PFSK-1 (cell line): Measurements from ENCODE around the gene ZFAND3.

ENCODE experiments used
- POLR2AphosphoS5 ChIP-seq: IDR thresholded peaks from 2 replicates; pipeline ENCODE4 v1.6.1; 2012; ENCODE audit warnings: low read depth, mild to moderate bottlenecking, control low read depth, low read length, moderate library complexity
- REST ChIP-seq, 2 experiments: IDR thresholded peaks; 2 replicates each; pipeline versions ENCODE4 v1.6.1 to v1.8.0; 2011 to 2012; ENCODE audit warnings: low read depth in 2 of 2, low read length in 2 of 2, control low read depth in 1 of 2, inconsistent platforms in 1 of 2, mild to moderate bottlenecking in 1 of 2, moderate library complexity in 1 of 2; ENCODE audit not compliant: insufficient read depth in 1 of 2
- SIN3A ChIP-seq: IDR thresholded peaks from 2 replicates; pipeline ENCODE4 v1.6.1; 2012; ENCODE audit warnings: mild to moderate bottlenecking, low read length, moderate library complexity, borderline replicate concordance; ENCODE audit not compliant: insufficient read depth
- TAF1 ChIP-seq: IDR thresholded peaks from 2 replicates; pipeline ENCODE4 v1.6.1; 2012; ENCODE audit warnings: low read length, control low read depth, borderline replicate concordance; ENCODE audit not compliant: insufficient read depth

GRCh38 chr6:38024908-38025307 is 205.4 kb downstream of the ZFAND3 start:
- TF ChIP-seq SIN3A = no peak
- TF ChIP-seq POLR2AphosphoS5 = no peak
- TF ChIP-seq TAF1 = no peak
- TF ChIP-seq REST (IDR thresholded peaks at IDR 0.05; ENCODE audit: insufficient read depth in 1 of 2, low read depth in 2 of 2, low read length in 2 of 2) = no peak
